HepG2 (cell line): ENCODE data around the gene HTRA2. TPM values are rescaled to one million over a fixed set of nuclear protein-coding genes. Genes with fewer than 3 reads are reported as not detected.

Source experiments
- BRCA1 ChIP-seq: sonication (generic); formaldehyde crosslinking; IDR thresholded peaks from 2 replicates; pipeline ENCODE4 v1.4.0; 2020; ENCODE audit warnings: missing genetic modification reagents
- ESRRA ChIP-seq: sonication (generic); formaldehyde crosslinking; IDR thresholded peaks from 2 replicates; pipeline ENCODE4 v1.5.1; 2020; ENCODE audit warnings: mild to moderate bottlenecking, low read depth, missing genetic modification reagents
- HMG20B ChIP-seq: conservative IDR thresholded peaks from 2 replicates; pipeline ENCODE4 v1.6.1; 2016; ENCODE audit warnings: missing genetic modification reagents, missing compliant biosample characterization
- SAP130 ChIP-seq: IDR thresholded peaks from 2 replicates; pipeline ENCODE4 v1.6.1; 2016; ENCODE audit warnings: low read depth
- SOX13 ChIP-seq, 3 experiments: fragments of 450-650 bp in 1 of 3; sonication (generic) in 1 of 3; formaldehyde crosslinking in 1 of 3; IDR thresholded peaks in 2 of 3; conservative IDR thresholded peaks in 1 of 3; 2 replicates each; pipeline versions ENCODE4 v1.5.0 to v1.6.1; 2016 to 2020; ENCODE audit warnings: antibody characterized with exemption in 1 of 3, mild to moderate bottlenecking in 1 of 3, missing compliant biosample characterization in 1 of 3, missing genetic modification reagents in 1 of 3, moderate library complexity in 1 of 3
- TAF15 ChIP-seq: fragments of 200-400 bp; formaldehyde crosslinking; IDR thresholded peaks from one replicate; pipeline ENCODE4 v1.6.1; 2018; ENCODE audit warnings: mild to moderate bottlenecking, low read depth, low read length; ENCODE audit not compliant: poor library complexity, severe bottlenecking
- TARDBP ChIP-seq: sonication (generic); formaldehyde crosslinking; IDR thresholded peaks from 2 replicates; pipeline ENCODE4 v1.8.0; 2022; ENCODE audit warnings: mild to moderate bottlenecking, missing genetic modification reagents
- YY1 ChIP-seq: IDR thresholded peaks from 2 replicates; pipeline ENCODE4 v1.6.1; 2011; ENCODE audit warnings: low read length, low read depth, moderate library complexity, mild to moderate bottlenecking; ENCODE audit not compliant: insufficient read depth, insufficient replicate concordance
- ZBTB42 ChIP-seq: sonication (generic); formaldehyde crosslinking; IDR thresholded peaks from 2 replicates; pipeline ENCODE4 v1.5.0; 2020; ENCODE audit warnings: mild to moderate bottlenecking, missing genetic modification reagents
- ZFP36L1 ChIP-seq: sonication (generic); formaldehyde crosslinking; IDR thresholded peaks from 2 replicates; pipeline ENCODE4 v1.8.0; 2022; ENCODE audit warnings: mild to moderate bottlenecking, missing genetic modification reagents, moderate library complexity
- ZNF136 ChIP-seq: sonication (generic); formaldehyde crosslinking; IDR thresholded peaks from 2 replicates; pipeline ENCODE4 v1.8.1; 2022; ENCODE audit warnings: low read depth, mild to moderate bottlenecking, moderate library complexity, missing genetic modification reagents
- ZNF34 ChIP-seq: sonication (generic); formaldehyde crosslinking; IDR thresholded peaks from 2 replicates; pipeline ENCODE4 v1.4.0; 2020; ENCODE audit warnings: mild to moderate bottlenecking, missing genetic modification reagents, borderline replicate concordance
- ZNF850 ChIP-seq: sonication (generic); formaldehyde crosslinking; conservative IDR thresholded peaks from 2 replicates; pipeline ENCODE4 v1.9.0; 2021; ENCODE audit warnings: mild to moderate bottlenecking, missing genetic modification reagents
- polyA plus RNA-seq, 8 experiments: library from polyadenylated mRNA; depleted of rRNA in 3 of 8; stranded (reverse) in 7 of 8; unstranded in 1 of 8; fragments of >200 nt; fragmentation: Illumina TruSeq in 4 of 8; extraction: Trizol in 4 of 8; gene quantifications; 2 replicates each; pipeline versions ENCODE4 v1.2.1 to v1.2.3, GENCODE V29; 2011 to 2016; ENCODE audit warnings: low read depth in 4 of 8, missing spikeins in 1 of 8, mixed read lengths in 1 of 8; ENCODE audit not compliant: insufficient read depth in 1 of 8
- total RNA-seq, 5 experiments: library from RNA; depleted of rRNA; stranded (reverse); fragments of >200 nt; fragmentation: Illumina TruSeq; extraction: Trizol; gene quantifications; 2 replicates each; pipeline ENCODE4 v1.2.3, GENCODE V29; 2016; ENCODE audit warnings: low read depth in 1 of 5
- TF ChIP-seq, protein P1 (sequence below): sonication (generic); formaldehyde crosslinking; IDR thresholded peaks from 2 replicates; pipeline ENCODE4 v1.5.0; 2020; ENCODE audit warnings: mild to moderate bottlenecking, missing genetic modification reagents, borderline replicate concordance
- TF ChIP-seq, protein P2 (sequence below): sonication (generic); formaldehyde crosslinking; IDR thresholded peaks from 2 replicates; pipeline ENCODE4 v1.5.0; 2020; ENCODE audit warnings: mild to moderate bottlenecking, missing genetic modification reagents, moderate library complexity
- TF ChIP-seq, protein P3 (sequence below): sonication (generic); formaldehyde crosslinking; IDR thresholded peaks from 2 replicates; pipeline ENCODE4 v1.4.0; 2020; ENCODE audit warnings: missing genetic modification reagents
- TF ChIP-seq, protein P4 (sequence below): sonication (generic); formaldehyde crosslinking; IDR thresholded peaks from 2 replicates; pipeline ENCODE4 v1.4.0; 2020; ENCODE audit warnings: low read depth, mild to moderate bottlenecking, missing genetic modification reagents
- TF ChIP-seq, protein P5 (sequence below): sonication (generic); formaldehyde crosslinking; IDR thresholded peaks from 2 replicates; pipeline ENCODE4 v1.4.0; 2020; ENCODE audit warnings: missing genetic modification reagents

The HTRA2 gene
- total and polyA plus RNA-seq, 2 of the 13 experiments (the other 11 are each of a cell fraction or from before 2014, with no cell fraction given): 47.7 to 50.3 TPM

DNA sequence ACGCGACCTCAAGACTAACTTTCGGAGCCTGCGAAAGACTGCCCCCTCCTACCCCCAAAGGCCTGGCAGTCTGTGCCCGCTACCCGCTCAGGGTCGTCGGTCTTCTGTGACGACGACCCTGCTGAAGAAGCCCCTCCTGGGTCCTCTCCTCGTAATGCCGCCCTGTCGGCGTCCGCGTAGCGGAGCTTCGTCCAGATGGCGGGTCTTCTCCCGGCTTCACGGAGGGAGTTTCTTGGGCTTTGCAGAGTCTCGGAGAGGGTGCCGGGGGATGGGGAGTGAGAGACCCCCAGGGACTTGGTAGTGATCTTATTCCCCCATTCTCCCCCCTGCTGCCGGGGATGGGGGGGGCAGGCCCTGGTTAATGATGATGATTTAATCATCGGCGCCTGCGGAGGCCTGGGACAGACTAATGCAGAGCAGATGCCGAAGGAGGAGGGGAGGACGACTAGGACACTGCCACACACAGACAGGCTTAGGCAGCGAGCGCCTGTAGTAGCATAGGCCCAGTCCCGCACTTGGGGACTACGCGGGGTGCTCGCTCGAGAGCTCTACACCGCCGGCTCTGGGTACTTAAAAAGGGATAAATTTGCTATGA is 21.7 kb upstream of the HTRA2 start (continued):
- TF ChIP-seq SOX13 (IDR thresholded peaks at IDR 0.05): no peak
- TF ChIP-seq SOX13 (CRISPR knock-in tag; conservative IDR thresholded peaks at IDR 0.05 in 1 of 2, IDR thresholded peaks at IDR 0.05 in 1 of 2): peak; percentile 2 to 55; a peak in 2 of 4 replicates
- TF ChIP-seq TAF15: peak; percentile 88
- TF ChIP-seq, protein P1, sequence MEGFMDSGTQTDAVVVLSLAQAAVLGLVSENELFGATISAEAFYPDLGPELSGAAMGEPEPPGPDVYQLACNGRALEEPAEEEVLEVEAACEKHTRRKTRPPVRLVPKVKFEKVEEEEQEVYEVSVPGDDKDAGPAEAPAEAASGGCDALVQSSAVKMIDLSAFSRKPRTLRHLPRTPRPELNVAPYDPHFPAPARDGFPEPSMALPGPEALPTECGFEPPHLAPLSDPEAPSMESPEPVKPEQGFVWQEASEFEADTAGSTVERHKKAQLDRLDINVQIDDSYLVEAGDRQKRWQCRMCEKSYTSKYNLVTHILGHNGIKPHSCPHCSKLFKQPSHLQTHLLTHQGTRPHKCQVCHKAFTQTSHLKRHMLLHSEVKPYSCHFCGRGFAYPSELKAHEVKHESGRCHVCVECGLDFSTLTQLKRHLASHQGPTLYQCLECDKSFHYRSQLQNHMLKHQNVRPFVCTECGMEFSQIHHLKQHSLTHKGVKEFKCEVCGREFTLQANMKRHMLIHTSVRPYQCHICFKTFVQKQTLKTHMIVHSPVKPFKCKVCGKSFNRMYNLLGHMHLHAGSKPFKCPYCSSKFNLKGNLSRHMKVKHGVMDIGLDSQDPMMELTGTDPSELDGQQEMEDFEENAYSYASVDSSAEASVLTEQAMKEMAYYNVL (CRISPR knock-in tag): 0 out of 2 replicates have a peak, but pooled peaks have one; percentile 37
- TF ChIP-seq, protein P2, sequence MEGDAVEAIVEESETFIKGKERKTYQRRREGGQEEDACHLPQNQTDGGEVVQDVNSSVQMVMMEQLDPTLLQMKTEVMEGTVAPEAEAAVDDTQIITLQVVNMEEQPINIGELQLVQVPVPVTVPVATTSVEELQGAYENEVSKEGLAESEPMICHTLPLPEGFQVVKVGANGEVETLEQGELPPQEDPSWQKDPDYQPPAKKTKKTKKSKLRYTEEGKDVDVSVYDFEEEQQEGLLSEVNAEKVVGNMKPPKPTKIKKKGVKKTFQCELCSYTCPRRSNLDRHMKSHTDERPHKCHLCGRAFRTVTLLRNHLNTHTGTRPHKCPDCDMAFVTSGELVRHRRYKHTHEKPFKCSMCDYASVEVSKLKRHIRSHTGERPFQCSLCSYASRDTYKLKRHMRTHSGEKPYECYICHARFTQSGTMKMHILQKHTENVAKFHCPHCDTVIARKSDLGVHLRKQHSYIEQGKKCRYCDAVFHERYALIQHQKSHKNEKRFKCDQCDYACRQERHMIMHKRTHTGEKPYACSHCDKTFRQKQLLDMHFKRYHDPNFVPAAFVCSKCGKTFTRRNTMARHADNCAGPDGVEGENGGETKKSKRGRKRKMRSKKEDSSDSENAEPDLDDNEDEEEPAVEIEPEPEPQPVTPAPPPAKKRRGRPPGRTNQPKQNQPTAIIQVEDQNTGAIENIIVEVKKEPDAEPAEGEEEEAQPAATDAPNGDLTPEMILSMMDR (CRISPR knock-in tag): 0 out of 2 replicates have a peak, but pooled peaks have one; percentile 15
- TF ChIP-seq BRCA1 (CRISPR knock-in tag): 0 out of 2 replicates have a peak, but pooled peaks have one; percentile 2
- TF ChIP-seq, protein P3, sequence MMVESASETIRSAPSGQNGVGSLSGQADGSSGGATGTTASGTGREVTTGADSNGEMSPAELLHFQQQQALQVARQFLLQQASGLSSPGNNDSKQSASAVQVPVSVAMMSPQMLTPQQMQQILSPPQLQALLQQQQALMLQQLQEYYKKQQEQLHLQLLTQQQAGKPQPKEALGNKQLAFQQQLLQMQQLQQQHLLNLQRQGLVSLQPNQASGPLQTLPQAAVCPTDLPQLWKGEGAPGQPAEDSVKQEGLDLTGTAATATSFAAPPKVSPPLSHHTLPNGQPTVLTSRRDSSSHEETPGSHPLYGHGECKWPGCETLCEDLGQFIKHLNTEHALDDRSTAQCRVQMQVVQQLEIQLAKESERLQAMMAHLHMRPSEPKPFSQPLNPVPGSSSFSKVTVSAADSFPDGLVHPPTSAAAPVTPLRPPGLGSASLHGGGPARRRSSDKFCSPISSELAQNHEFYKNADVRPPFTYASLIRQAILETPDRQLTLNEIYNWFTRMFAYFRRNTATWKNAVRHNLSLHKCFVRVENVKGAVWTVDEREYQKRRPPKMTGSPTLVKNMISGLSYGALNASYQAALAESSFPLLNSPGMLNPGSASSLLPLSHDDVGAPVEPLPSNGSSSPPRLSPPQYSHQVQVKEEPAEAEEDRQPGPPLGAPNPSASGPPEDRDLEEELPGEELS (CRISPR knock-in tag): 0 out of 2 replicates have a peak, but pooled peaks have one; percentile 4
- 0 out of 2 replicates have a peak, but pooled peaks have one; percentile 7 for TF ChIP-seq TARDBP (CRISPR knock-in tag)
- TF ChIP-seq ZBTB42 (CRISPR knock-in tag): no peak
- 0 out of 2 replicates have a peak, but pooled peaks have one; percentile 46 for TF ChIP-seq ZNF34 (CRISPR knock-in tag)
- TF ChIP-seq ESRRA: 0 out of 2 replicates have a peak, but pooled peaks have one; percentile 43
- no peak; the same call in 1 of the 2 replicates for TF ChIP-seq SAP130 (CRISPR knock-in tag)
- TF ChIP-seq, protein P4, sequence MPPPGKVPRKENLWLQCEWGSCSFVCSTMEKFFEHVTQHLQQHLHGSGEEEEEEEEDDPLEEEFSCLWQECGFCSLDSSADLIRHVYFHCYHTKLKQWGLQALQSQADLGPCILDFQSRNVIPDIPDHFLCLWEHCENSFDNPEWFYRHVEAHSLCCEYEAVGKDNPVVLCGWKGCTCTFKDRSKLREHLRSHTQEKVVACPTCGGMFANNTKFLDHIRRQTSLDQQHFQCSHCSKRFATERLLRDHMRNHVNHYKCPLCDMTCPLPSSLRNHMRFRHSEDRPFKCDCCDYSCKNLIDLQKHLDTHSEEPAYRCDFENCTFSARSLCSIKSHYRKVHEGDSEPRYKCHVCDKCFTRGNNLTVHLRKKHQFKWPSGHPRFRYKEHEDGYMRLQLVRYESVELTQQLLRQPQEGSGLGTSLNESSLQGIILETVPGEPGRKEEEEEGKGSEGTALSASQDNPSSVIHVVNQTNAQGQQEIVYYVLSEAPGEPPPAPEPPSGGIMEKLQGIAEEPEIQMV (CRISPR knock-in tag): 0 out of 2 replicates have a peak, but pooled peaks have one; percentile 41
- 0 out of 2 replicates have a peak, but pooled peaks have one; percentile 6 for TF ChIP-seq ZNF136 (CRISPR knock-in tag)
- peak; percentile 28 for TF ChIP-seq YY1
- TF ChIP-seq HMG20B (CRISPR knock-in tag): no peak
- peak; percentile 31 for TF ChIP-seq ZFP36L1 (CRISPR knock-in tag)
- TF ChIP-seq, protein P5, sequence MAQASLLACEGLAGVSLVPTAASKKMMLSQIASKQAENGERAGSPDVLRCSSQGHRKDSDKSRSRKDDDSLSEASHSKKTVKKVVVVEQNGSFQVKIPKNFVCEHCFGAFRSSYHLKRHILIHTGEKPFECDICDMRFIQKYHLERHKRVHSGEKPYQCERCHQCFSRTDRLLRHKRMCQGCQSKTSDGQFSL: peak; percentile 9; the same call in 1 of the 2 replicates
- 0 out of 2 replicates have a peak, but pooled peaks have one; percentile 11 for TF ChIP-seq ZNF850 (CRISPR knock-in tag)
